K562 (cell line): ENCODE data around the gene EFNA5. TPM values are rescaled to one million over a fixed set of nuclear protein-coding genes. Genes with fewer than 3 reads are reported as not detected.

Experiments used
- ATAC-seq: fragments of 200-7000 bp; cut with Tn5 transposase; 3 replicates; pipeline ENCODE4 v1.9.1; 2020; ENCODE audit warnings: moderate library complexity
- BruUV-seq: library from RNA; stranded (reverse); fragments of 400-500 nt; replicated peaks from 2 replicates; lab custom pipeline; 2021; lab: Mats Ljungman, UMichigan
- CTCF ChIA-PET: fragments of 300-600 bp; formaldehyde crosslinking; extraction: SDS; loops from one replicate; lab custom pipeline; 2021; ENCODE audit warnings: low intra/inter-chr PET ratio; lab: Yijun Ruan, JAX
- POLR2A ChIA-PET: fragments of 300-600, 350-650 bp; sonication (Branson Sonifier 250); formaldehyde crosslinking; extraction: SDS; loops from one replicate; lab custom pipeline; 2021; ENCODE audit warnings: antibody characterized with exemption, inconsistent platforms; lab: Yijun Ruan, JAX
- DNase-seq, 4 experiments: peaks; one replicate each; pipeline versions ENCODE4 v3.0.0 to v3.0.0-alpha.2; 2011 to 2018; ENCODE audit warnings: low spot score in 3 of 4, mixed read lengths in 3 of 4; ENCODE audit errors: extremely low read depth in 1 of 4
- FAIRE-seq: peaks from 2 replicates; lab custom pipeline; 2011; peaks lifted over from hg19 to GRCh38; lab: Jason Lieb, UNC
- H2AFZ ChIP-seq: 2 replicates; pipeline ENCODE4 v1.6.0; 2011; ENCODE audit warnings: low read depth, low read length, control low read depth, inconsistent platforms
- H3K27ac ChIP-seq: fragments of 200-600 bp; 3 replicates; pipeline ENCODE4 v1.8.0; 2011; ENCODE audit warnings: low read depth, mild to moderate bottlenecking, control low read depth, inconsistent platforms, low read length, moderate library complexity, mixed read lengths; ENCODE audit errors: extremely low read depth
- H3K27me3 ChIP-seq, 2 experiments: fragments of 300-600 bp in 1 of 2; 2 replicates in 1 of 2; 3 replicates in 1 of 2; pipeline versions ENCODE4 v1.6.0 to v1.8.0; 2011; ENCODE audit warnings: inconsistent platforms in 2 of 2, low read length in 2 of 2, mild to moderate bottlenecking in 1 of 2, mixed read lengths in 1 of 2, moderate library complexity in 1 of 2; ENCODE audit not compliant: control insufficient read depth in 2 of 2, insufficient read depth in 2 of 2
- H3K36me3 ChIP-seq: fragments of 300-600 bp; 3 replicates; pipeline ENCODE4 v1.8.0; 2011; ENCODE audit warnings: mild to moderate bottlenecking, low read length, inconsistent platforms; ENCODE audit not compliant: control insufficient read depth, insufficient read depth
- H3K4me1 ChIP-seq, 2 experiments: fragments of 200-600 bp in 1 of 2; replicated peaks in 1 of 2; 2 replicates in 1 of 2; 3 replicates in 1 of 2; pipeline versions ENCODE4 v1.5.1 to v1.8.0; 2011; ENCODE audit warnings: inconsistent platforms in 2 of 2, low read length in 2 of 2, mild to moderate bottlenecking in 1 of 2, mixed read lengths in 1 of 2, moderate library complexity in 1 of 2; ENCODE audit not compliant: control insufficient read depth in 2 of 2, insufficient read depth in 2 of 2
- H3K4me2 ChIP-seq: 2 replicates; pipeline ENCODE4 v1.6.1; 2011; ENCODE audit warnings: low read length, control low read depth, inconsistent platforms, mixed read lengths; ENCODE audit not compliant: insufficient read depth
- H3K4me3 ChIP-seq: fragments of 200-600 bp; sonication (generic), shearing (Covaris generic); 2 replicates; pipeline ENCODE4 v1.5.1; 2016; ENCODE audit warnings: control low read depth, inconsistent platforms
- H3K79me2 ChIP-seq: fragments of 200-600 bp; 3 replicates; pipeline ENCODE4 v1.8.0; 2011; ENCODE audit warnings: low read length, inconsistent platforms; ENCODE audit not compliant: control insufficient read depth, insufficient read depth
- H3K9ac ChIP-seq, 2 experiments: 2 replicates each; pipeline versions ENCODE4 v1.6.0 to v1.6.1; 2011; ENCODE audit warnings: low read depth in 2 of 2, low read length in 2 of 2, control low read depth in 1 of 2, inconsistent platforms in 1 of 2, mild to moderate bottlenecking in 1 of 2, mixed read lengths in 1 of 2; ENCODE audit not compliant: insufficient read depth in 1 of 2
- H3K9me1 ChIP-seq: one replicate; pipeline ENCODE4 v1.6.0; 2011; ENCODE audit warnings: inconsistent platforms, mild to moderate bottlenecking, low read length, moderate library complexity; ENCODE audit not compliant: control insufficient read depth, insufficient read depth
- H3K9me3 ChIP-seq: replicated peaks from 2 replicates; pipeline ENCODE4 v1.5.1; 2011; ENCODE audit warnings: low read depth, low read length, inconsistent platforms; ENCODE audit not compliant: control insufficient read depth, insufficient read depth
- H4K20me1 ChIP-seq: replicated peaks from 2 replicates; pipeline ENCODE4 v1.6.1; 2011; ENCODE audit warnings: low read length, inconsistent platforms, mixed read lengths; ENCODE audit not compliant: control insufficient read depth, insufficient read depth
- BHLHE40 ChIP-seq: IDR thresholded peaks from 2 replicates; pipeline ENCODE4 v1.6.1; 2011; ENCODE audit warnings: low read length, improper control_type of control experiment
- CEBPB ChIP-seq: fragments of 450-650 bp; IDR thresholded peaks from 2 replicates; pipeline ENCODE4 v1.6.1; 2016; ENCODE audit warnings: missing genetic modification characterization, missing compliant biosample characterization
- CEBPG ChIP-seq, 3 experiments: fragments of 200-800 bp in 1 of 3; sonication (Bioruptor generic) in 1 of 3; sonication (generic) in 1 of 3; formaldehyde crosslinking in 1 of 3; IDR thresholded peaks in 2 of 3; conservative IDR thresholded peaks in 1 of 3; 2 replicates each; pipeline versions ENCODE4 v1.6.1 to v1.8.0; 2016 to 2022; ENCODE audit warnings: missing compliant biosample characterization in 2 of 3, missing genetic modification characterization in 2 of 3, mild to moderate bottlenecking in 1 of 3, missing genetic modification reagents in 1 of 3
- FOXA1 ChIP-seq: fragments of 450-650 bp; IDR thresholded peaks from 2 replicates; pipeline ENCODE4 v1.6.1; 2016; ENCODE audit warnings: mild to moderate bottlenecking, borderline replicate concordance
- GABPB1 ChIP-seq: sonication (generic); formaldehyde crosslinking; IDR thresholded peaks from 2 replicates; pipeline ENCODE4 v1.8.0; 2022; ENCODE audit warnings: mild to moderate bottlenecking, missing genetic modification reagents
- HDAC2 ChIP-seq: fragments of 450-650 bp; IDR thresholded peaks from 2 replicates; pipeline ENCODE4 v1.6.1; 2016; ENCODE audit warnings: mild to moderate bottlenecking
- PRDM10 ChIP-seq: fragments of 450-650 bp; IDR thresholded peaks from 2 replicates; pipeline ENCODE4 v1.6.1; 2018; ENCODE audit not compliant: partially characterized antibody
- RBM14 ChIP-seq: fragments of 200-400 bp; formaldehyde crosslinking; IDR thresholded peaks from 2 replicates; pipeline ENCODE4 v1.6.1; 2018; ENCODE audit warnings: low read depth, mild to moderate bottlenecking, low read length, moderate library complexity, borderline replicate concordance; ENCODE audit not compliant: insufficient read depth
- ZBTB8A ChIP-seq: fragments of 450-650 bp; IDR thresholded peaks from 2 replicates; pipeline ENCODE4 v1.6.1; 2018; ENCODE audit warnings: mild to moderate bottlenecking, moderate library complexity; ENCODE audit not compliant: partially characterized antibody
- ZFP36 ChIP-seq: fragments of 150-350 bp; IDR thresholded peaks from 2 replicates; pipeline ENCODE4 v1.6.1; 2018; ENCODE audit warnings: low read length, low read depth; ENCODE audit not compliant: partially characterized antibody
- ZNF277 ChIP-seq: fragments of 250-450 bp; sonication (Bioruptor Pico); IDR thresholded peaks from 2 replicates; pipeline ENCODE4 v1.8.0; 2022; ENCODE audit warnings: inconsistent platforms, mild to moderate bottlenecking, moderate library complexity, borderline replicate concordance
- WGBS: fragments of 100-300 bp; shearing (Covaris generic); methylation state at CpG from one replicate; pipeline ENCODE4 v1.1.6; 2016; ENCODE audit warnings: low coverage, mixed read lengths; ENCODE audit not compliant: insufficient coverage; ENCODE audit errors: missing lambda C conversion rate; 5-methylcytosine and 5-hydroxymethylcytosine counted together
- in situ Hi-C: fragments of 300-500 bp; cut with MboI; formaldehyde crosslinking; loops from 4 replicates; pipeline ENCODE4 v1.15.0; 2018; ENCODE audit warnings: inconsistent platforms, mixed read lengths
- intact Hi-C: fragments of 100-400 bp; cut with micrococcal nuclease; formaldehyde crosslinking; loops from 2 replicates; pipeline ENCODE4 v1.14.2; 2022
- polyA plus RNA-seq, 8 experiments: library from polyadenylated mRNA; depleted of rRNA in 4 of 8; stranded (reverse) in 5 of 8; unstranded in 3 of 8; fragments of >200 nt; fragmentation: Nextera tagmentation in 2 of 8; fragmentation: Illumina TruSeq in 1 of 8; extraction: Ambion mirVana in 2 of 8; extraction: Trizol in 1 of 8; gene quantifications; 2 replicates each; pipeline versions ENCODE4 v1.2.1 to v1.2.3, GENCODE V29; 2011 to 2014; ENCODE audit warnings: inconsistent platforms in 1 of 8, missing spikeins in 1 of 8
- total RNA-seq, 7 experiments: library from RNA; depleted of rRNA in 6 of 7; stranded (reverse); fragments of >200 nt in 6 of 7; fragmentation: Illumina TruSeq in 2 of 7; extraction: Trizol in 2 of 7; gene quantifications; 2 replicates each; pipeline versions ENCODE4 v1.2.1 to v1.2.3, GENCODE V29; 2011 to 2021; ENCODE audit warnings: low replicate concordance in 1 of 7

Gene EFNA5
- total and polyA plus RNA-seq, 9 of the 15 experiments (the other 6 are each of a cell fraction or from before 2014, with no cell fraction given), result 0.20 TPM; not detected in 8

- in situ Hi-C loops, result no loop called here
- no peak for FAIRE-seq
- Histone ChIP-seq H4K20me1 (no peaks in the 10 kb centered on the region), H3K4me3 (no peak overlapping the region), H3K27me3 (no peaks in the 10 kb centered on the region), H3K79me2 (no peaks in the 10 kb centered on the region), H3K9me1 (no peaks in the 10 kb centered on the region), H3K9me3 (no peaks in the 10 kb centered on the region), H3K4me1 (no peaks in the 10 kb centered on the region), H3K4me2 (no peak overlapping the region), H2AFZ (no peak overlapping the region), H3K27ac (no peak overlapping the region), H3K36me3 (no peaks in the 10 kb centered on the region), H3K9ac (no peak overlapping the region)
- WGBS, result 0% methylated on average over 5 of the region's 6 CpGs
- intact Hi-C loops, result no loop called here
- no peak for ATAC-seq
- ChIA-PET POLR2A (no interaction called here), CTCF (no interaction called here)
- BruUV-seq, result no TSS peak
- no peak for DNase-seq
- TF ChIP-seq HDAC2, result no peak
- TF ChIP-seq CEBPB (tag), result 0 out of 2 replicates have a peak, but pooled peaks have one; percentile 7
- no peak for TF ChIP-seq CEBPG (CRISPR knock-in tag; IDR thresholded peaks at IDR 0.05)
- 0 out of 4 replicates have a peak, but pooled peaks of 1 of the 2 experiments have one; percentile 14 for TF ChIP-seq CEBPG (tag; conservative IDR thresholded peaks at IDR 0.05 in 1 of 2, IDR thresholded peaks at IDR 0.05 in 1 of 2)
Observed at GRCh38 chr5:107601076-107601475, 69.7 kb downstream of the EFNA5 start.

- 0% methylated on average over 4 of the region's 4 CpGs for WGBS
- Histone ChIP-seq H3K79me2 (no peaks in the 10 kb centered on the region), H3K4me3 (no peak overlapping the region), H3K27ac (no peak overlapping the region), H3K27me3 (no peaks in the 10 kb centered on the region), H4K20me1 (no peaks in the 10 kb centered on the region), H3K9ac (no peak overlapping the region), H3K4me1 (no peaks in the 10 kb centered on the region), H3K36me3 (no peaks in the 10 kb centered on the region), H2AFZ (no peak overlapping the region), H3K9me3 (no peaks in the 10 kb centered on the region), H3K9me1 (no peaks in the 10 kb centered on the region), H3K4me2 (no peak overlapping the region)
- in situ Hi-C loops (no loop called here), intact Hi-C loops (no loop called here)
- ATAC-seq (no peak), DNase-seq (no peak), FAIRE-seq (no peak)
- CTCF ChIA-PET, result no interaction called here
- POLR2A ChIA-PET, result no interaction called here
- no TSS peak for BruUV-seq
- TF ChIP-seq GABPB1 (no peak), BHLHE40 (no peak), FOXA1 (no peak), ZFP36 (no peak), ZBTB8A (no peak), ZNF277 (no peak), RBM14 (no peak), PRDM10 (no peak)
Observed at GRCh38 chr5:107598958-107599357, 71.8 kb downstream of the EFNA5 start.
